Lung (tissue), 12 donors: ENCODE data around the gene WDR55. TPM values are rescaled to one million over a fixed set of nuclear protein-coding genes. Genes with fewer than 3 reads are reported as not detected.

Source experiments
- ATAC-seq: fragments of 200-7000 bp; cut with Tn5 transposase; one replicate; pipeline ENCODE4 v1.9.1; 2020; ENCODE audit warnings: moderate number of reproducible peaks; ENCODE audit not compliant: insufficient read depth, low FRiP score
- DNase-seq, 3 donors: peaks; one replicate each; pipeline ENCODE4 v3.0.0-alpha.2; 2013 to 2017
- H3K27ac ChIP-seq, 2 donors: one replicate each; pipeline ENCODE4 v1.5.1; 2013; ENCODE audit warnings: mild to moderate bottlenecking in 2 of 2, moderate library complexity in 2 of 2, control low read depth in 1 of 2, inconsistent platforms in 1 of 2, low read depth in 1 of 2, low read length in 1 of 2
- H3K27me3 ChIP-seq, 3 donors: one replicate each; pipeline ENCODE4 v1.5.1; 2013; ENCODE audit warnings: low read length in 2 of 3; ENCODE audit not compliant: control insufficient read depth in 3 of 3, insufficient read depth in 3 of 3
- H3K36me3 ChIP-seq, 4 donors: one replicate each; pipeline ENCODE4 v1.5.1; 2013; ENCODE audit warnings: low read length in 4 of 4, mild to moderate bottlenecking in 1 of 4, moderate library complexity in 1 of 4; ENCODE audit not compliant: control insufficient read depth in 4 of 4, insufficient read depth in 4 of 4
- H3K4me1 ChIP-seq, 5 donors: one replicate each; pipeline ENCODE4 v1.5.1; 2013; ENCODE audit warnings: low read length in 5 of 5, mild to moderate bottlenecking in 2 of 5, moderate library complexity in 1 of 5; ENCODE audit not compliant: control insufficient read depth in 5 of 5, insufficient read depth in 5 of 5
- H3K4me3 ChIP-seq: one replicate; pipeline ENCODE4 v1.5.1; 2013; ENCODE audit warnings: mild to moderate bottlenecking, control low read depth, moderate library complexity
- H3K9ac ChIP-seq, 2 donors: one replicate each; pipeline ENCODE4 v1.5.1; 2013; ENCODE audit warnings: low read length in 2 of 2, control low read depth in 1 of 2; ENCODE audit not compliant: insufficient read depth in 1 of 2
- H3K9me3 ChIP-seq, 4 donors: one replicate each; pipeline ENCODE4 v1.5.1; 2013; ENCODE audit warnings: low read length in 3 of 4, mild to moderate bottlenecking in 1 of 4, moderate library complexity in 1 of 4; ENCODE audit not compliant: control insufficient read depth in 4 of 4, insufficient read depth in 3 of 4
- CTCF ChIP-seq: IDR thresholded peaks from 2 replicates; pipeline ENCODE4 v1.5.1; 2012; ENCODE audit warnings: mild to moderate bottlenecking; ENCODE audit errors: control extremely low read depth, extremely low read depth
- WGBS, 2 donors: extraction: QIAGEN DNeasy Blood & Tissue Kit; methylation state at CpG; one replicate each; pipeline ENCODE4 v1.1.7; 2013; 5-methylcytosine and 5-hydroxymethylcytosine counted together
- polyA plus RNA-seq, 2 donors: library from polyadenylated mRNA; stranded (reverse); fragments of 200-250 nt; gene quantifications; one replicate each; pipeline ENCODE4 v1.2.1, GENCODE V29; 2013
- total RNA-seq, 2 donors: library from RNA; depleted of rRNA in 1 of 2; stranded (reverse); fragments of >200 nt in 1 of 2; gene quantifications; one replicate each; pipeline ENCODE4 v1.2.1, GENCODE V29; 2014 to 2021
- donor health status: control.
- donor health status: control.
- donor health status: Bipolar disorder and iron deficiency.
- donor health status: healthy.
- donor health status: DM: yes; HTN: yes; CAD: no.

WDR55 gene
- total and polyA plus RNA-seq, 4 donors: 15.0 to 25.5 (median 17.2) TPM

GRCh38 chr5:140627972-140628371 lies 36.7 kb upstream of the WDR55 start:
- TF ChIP-seq CTCF: no peak
- DNase-seq: no peak
- Histone ChIP-seq H3K4me1 (peaks cover 0 to 30% (median 3%) of the 10 kb centered on the region in 5 donors), H3K36me3 (no peaks in the 10 kb centered on the region), H3K27ac (no peak overlapping the region), H3K9me3 (no peaks in the 10 kb centered on the region), H3K9ac (no peak overlapping the region), H3K4me3 (no peak overlapping the region), H3K27me3 (peaks cover 0 to 26% (median 7%) of the 10 kb centered on the region in 3 donors)
- no peak for ATAC-seq
- WGBS, 2 donors: 83 to 89% methylated on average over 6 of the region's 6 CpGs

GRCh38 chr5:140628711-140629110 lies 36.0 kb upstream of the WDR55 start:
- no peak for TF ChIP-seq CTCF
- Histone ChIP-seq H3K27ac (no peak overlapping the region), H3K9ac (no peak overlapping the region), H3K4me1 (peaks cover 0 to 30% (median 3%) of the 10 kb centered on the region in 5 donors), H3K36me3 (no peaks in the 10 kb centered on the region), H3K9me3 (no peaks in the 10 kb centered on the region), H3K27me3 (peaks cover 0 to 34% (median 12%) of the 10 kb centered on the region in 3 donors), H3K4me3 (no peak overlapping the region)
- WGBS, 2 donors: 54 to 71% methylated on average over 1 of the region's 1 CpG
- no peak for DNase-seq
- ATAC-seq: no peak

- no peak for ATAC-seq
- Histone ChIP-seq H3K4me3 (no peak overlapping the region), H3K9ac (peak overlapping the region in 1 of 2 donors; percentile 34), H3K27me3 (peaks cover 0 to 34% (median 19%) of the 10 kb centered on the region in 3 donors), H3K36me3 (no peaks in the 10 kb centered on the region), H3K27ac (peak overlapping the region in 1 of 2 donors; percentile 82), H3K4me1 (peaks cover 0 to 30% (median 3%) of the 10 kb centered on the region in 5 donors), H3K9me3 (no peaks in the 10 kb centered on the region)
- no peak for TF ChIP-seq CTCF
- peak in 2 of 3 donors; percentile 78 to 79 for DNase-seq
- WGBS, 2 donors: 40 to 59% methylated on average over 2 of the region's 2 CpGs
These were observed 34.2 kb upstream of the WDR55 start for GRCh38 chr5:140630292-140631035.
